ENCODE data around the gene LOXL1. TPM values are rescaled to one million over a fixed set of nuclear protein-coding genes. Genes with fewer than 3 reads are reported as not detected.

LOXL1 gene
- polyA plus RNA-seq, 1 donor (not counting 4 experiments of a cell fraction or from before 2014, with no cell fraction given): 8.8 TPM

- H3K27ac ChIP-seq (ENCODE audit: control insufficient read depth, insufficient read depth, low read length): no peak overlapping the region
- H3K9me1 ChIP-seq (ENCODE audit: control insufficient read depth, extremely low read depth, insufficient read depth, low read length): no peaks in the 10 kb centered on the region
- no peak overlapping the region for H3K4me2 ChIP-seq (ENCODE audit: control insufficient read depth, extremely low read depth, insufficient read depth, low read depth, low read length)
- H3K27me3 ChIP-seq (ENCODE audit: control insufficient read depth, extremely low read depth, insufficient read depth, low read length): no peaks in the 10 kb centered on the region
- no peak overlapping the region for H3K9ac ChIP-seq (ENCODE audit: control insufficient read depth, extremely low read depth, insufficient read depth, low read length)
- dilution Hi-C loops (cut with MboI; ENCODE audit: extremely low pct_ligation_motif_present, low sequenced_read_pairs): no loop called here
- H3K36me3 ChIP-seq (ENCODE audit: control insufficient read depth in 2 of 2, extremely low read depth in 1 of 2, insufficient read depth in 2 of 2, low read length in 2 of 2): peaks cover 0 to 3% of the 10 kb centered on the region in 2 experiments
- DNase-seq (ENCODE audit: low read depth, low spot score) (no peak), FAIRE-seq (no peak)
- no peak overlapping the region for H3K4me3 ChIP-seq (ENCODE audit: control insufficient read depth in 2 of 3, extremely low read depth in 1 of 3, insufficient read depth in 2 of 3, low read depth in 1 of 3, low read length in 3 of 3)
- TF ChIP-seq EZH2 (IDR thresholded peaks at IDR 0.05; ENCODE audit: low read length) (no peak), CTCF (optimal IDR thresholded peaks at IDR 0.05 in 1 of 3, IDR thresholded peaks at IDR 0.05 in 1 of 3, conservative IDR thresholded peaks at IDR 0.05 in 1 of 3; ENCODE audit: extremely low read depth in 1 of 3, insufficient read depth in 2 of 3, low read length in 3 of 3) (peak; percentile 54 to 72 (median 56))
- H3K79me2 ChIP-seq (ENCODE audit: control insufficient read depth, insufficient read depth, low read length): no peaks in the 10 kb centered on the region
- peaks cover 3% of the 10 kb centered on the region for H3K4me1 ChIP-seq (ENCODE audit: control insufficient read depth, extremely low read depth, insufficient read depth, low read length)
- no peaks in the 10 kb centered on the region for H4K20me1 ChIP-seq (ENCODE audit: control insufficient read depth, extremely low read depth, insufficient read depth, low read length)
- no peaks in the 10 kb centered on the region for H3K9me3 ChIP-seq (ENCODE audit: control insufficient read depth, low read depth, low read length)
- H2AFZ ChIP-seq (ENCODE audit: control insufficient read depth, low read length): no peak overlapping the region
Measured at GRCh38 chr15:73950831-73951561, 24.7 kb downstream of the LOXL1 start.

GRCh38 chr15:73951601-73952000 is 25.3 kb downstream of the LOXL1 start:
- Histone ChIP-seq H3K9me1 (ENCODE audit: control insufficient read depth, extremely low read depth, insufficient read depth, low read length) (no peaks in the 10 kb centered on the region), H3K4me2 (ENCODE audit: control insufficient read depth, extremely low read depth, insufficient read depth, low read depth, low read length) (no peak overlapping the region), H3K27ac (ENCODE audit: control insufficient read depth, insufficient read depth, low read length) (no peak overlapping the region), H3K27me3 (ENCODE audit: control insufficient read depth, extremely low read depth, insufficient read depth, low read length) (no peaks in the 10 kb centered on the region), H3K4me3 (ENCODE audit: control insufficient read depth in 2 of 3, extremely low read depth in 1 of 3, insufficient read depth in 2 of 3, low read depth in 1 of 3, low read length in 3 of 3) (no peak overlapping the region), H3K9ac (ENCODE audit: control insufficient read depth, extremely low read depth, insufficient read depth, low read length) (no peak overlapping the region), H3K36me3 (ENCODE audit: control insufficient read depth in 2 of 2, extremely low read depth in 1 of 2, insufficient read depth in 2 of 2, low read length in 2 of 2) (peaks cover 0 to 3% of the 10 kb centered on the region in 2 experiments), H2AFZ (ENCODE audit: control insufficient read depth, low read length) (no peak overlapping the region), H3K4me1 (ENCODE audit: control insufficient read depth, extremely low read depth, insufficient read depth, low read length) (peaks cover 8% of the 10 kb centered on the region), H3K79me2 (ENCODE audit: control insufficient read depth, insufficient read depth, low read length) (no peaks in the 10 kb centered on the region), H4K20me1 (ENCODE audit: control insufficient read depth, extremely low read depth, insufficient read depth, low read length) (no peaks in the 10 kb centered on the region), H3K9me3 (ENCODE audit: control insufficient read depth, low read depth, low read length) (no peaks in the 10 kb centered on the region)
- dilution Hi-C loops (cut with MboI; ENCODE audit: extremely low pct_ligation_motif_present, low sequenced_read_pairs): no loop called here
- TF ChIP-seq EZH2 (IDR thresholded peaks at IDR 0.05; ENCODE audit: low read length) (no peak), CTCF (optimal IDR thresholded peaks at IDR 0.05 in 1 of 3, IDR thresholded peaks at IDR 0.05 in 1 of 3, conservative IDR thresholded peaks at IDR 0.05 in 1 of 3; ENCODE audit: extremely low read depth in 1 of 3, insufficient read depth in 2 of 3, low read length in 3 of 3) (no peak)
- FAIRE-seq (no peak), DNase-seq (ENCODE audit: low read depth, low spot score) (no peak)

All from keratinocyte (primary cell).